Spleen (tissue), 7 donors: ENCODE measurements around the gene AFAP1L1.

Experiments
- POLR2A ChIP-seq, 3 donors: fragments of 450-650 bp; IDR thresholded peaks; one replicate each; pipeline ENCODE4 v1.5.1; 2017; ENCODE audit warnings: antibody characterized with exemption in 3 of 3, mild to moderate bottlenecking in 1 of 3
- TF ChIP-seq, protein P1 (sequence below), 11 experiments: fragments of 200-600 bp in 7 of 11; fragments of 450-650 bp in 4 of 11; sonication (generic) in 4 of 11; IDR thresholded peaks in 8 of 11; conservative IDR thresholded peaks in 3 of 11; 1 replicate in 7 of 11; 2 replicates in 4 of 11; pipeline versions ENCODE4 v1.4.0 to v1.8.0; 2016 to 2021; ENCODE audit warnings: antibody characterized with exemption in 11 of 11, inconsistent platforms in 4 of 11, mild to moderate bottlenecking in 1 of 11
- donor health status: DM: no; HTN: no; CAD: no; lungs with moderate emphysema.
- donor health status: DM: no; HTN: no; CAD: no.
- donor health status: DM: no; HTN: no; CAD: no.

GRCh38 chr5:149320791-149321330 is 49.2 kb downstream of the AFAP1L1 start:
- no peak for TF ChIP-seq POLR2A (IDR thresholded peaks at IDR 0.05)
- TF ChIP-seq, protein P1, sequence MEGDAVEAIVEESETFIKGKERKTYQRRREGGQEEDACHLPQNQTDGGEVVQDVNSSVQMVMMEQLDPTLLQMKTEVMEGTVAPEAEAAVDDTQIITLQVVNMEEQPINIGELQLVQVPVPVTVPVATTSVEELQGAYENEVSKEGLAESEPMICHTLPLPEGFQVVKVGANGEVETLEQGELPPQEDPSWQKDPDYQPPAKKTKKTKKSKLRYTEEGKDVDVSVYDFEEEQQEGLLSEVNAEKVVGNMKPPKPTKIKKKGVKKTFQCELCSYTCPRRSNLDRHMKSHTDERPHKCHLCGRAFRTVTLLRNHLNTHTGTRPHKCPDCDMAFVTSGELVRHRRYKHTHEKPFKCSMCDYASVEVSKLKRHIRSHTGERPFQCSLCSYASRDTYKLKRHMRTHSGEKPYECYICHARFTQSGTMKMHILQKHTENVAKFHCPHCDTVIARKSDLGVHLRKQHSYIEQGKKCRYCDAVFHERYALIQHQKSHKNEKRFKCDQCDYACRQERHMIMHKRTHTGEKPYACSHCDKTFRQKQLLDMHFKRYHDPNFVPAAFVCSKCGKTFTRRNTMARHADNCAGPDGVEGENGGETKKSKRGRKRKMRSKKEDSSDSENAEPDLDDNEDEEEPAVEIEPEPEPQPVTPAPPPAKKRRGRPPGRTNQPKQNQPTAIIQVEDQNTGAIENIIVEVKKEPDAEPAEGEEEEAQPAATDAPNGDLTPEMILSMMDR (IDR thresholded peaks at IDR 0.05 in 8 of 11, conservative IDR thresholded peaks at IDR 0.05 in 3 of 11): no peak
